GM13977 (cell line): ENCODE results near the gene TRDN.

ENCODE experiments used
- DNase-seq: peaks from one replicate; pipeline ENCODE4 v3.0.0; 2012; ENCODE audit warnings: low spot score
- in situ Hi-C: fragments of 300-500 bp; cut with MboI; formaldehyde crosslinking; loops from one replicate; pipeline ENCODE4 v1.12.0; 2022; ENCODE audit warnings: low sequenced_read_pairs, low pct_unique_long_range_greater_than_20kb, mixed read lengths, inconsistent platforms; ENCODE audit not compliant: unreplicated experiment
- TF ChIP-seq, protein P1 (sequence below): IDR thresholded peaks from 2 replicates; pipeline ENCODE4 v1.5.1; 2012; ENCODE audit warnings: mild to moderate bottlenecking, control low read depth; ENCODE audit not compliant: insufficient read depth; ENCODE audit errors: extremely low read depth, missing control alignments

Gene TRDN

DNA sequence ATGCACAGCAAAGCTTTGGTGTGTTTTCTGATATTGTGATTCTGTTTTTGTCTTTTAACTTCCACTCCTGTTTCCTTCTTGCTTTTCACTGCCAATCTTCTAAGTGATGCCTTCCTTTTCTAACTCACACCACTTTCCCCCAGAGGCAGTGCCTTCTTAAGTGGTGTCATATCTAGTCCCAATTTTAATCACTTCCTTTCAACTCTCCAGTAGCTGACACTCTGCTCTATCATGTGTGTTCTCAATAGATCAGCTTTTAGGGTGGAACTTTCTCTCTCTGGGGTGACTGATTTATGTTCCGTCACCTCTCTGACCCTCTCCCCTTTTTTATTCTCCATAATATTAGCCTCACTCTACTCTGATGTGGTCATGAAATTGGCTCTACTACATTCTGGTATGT lies 460.0 kb downstream of the TRDN start:
- in situ Hi-C loops, result no loop called here

DNA sequence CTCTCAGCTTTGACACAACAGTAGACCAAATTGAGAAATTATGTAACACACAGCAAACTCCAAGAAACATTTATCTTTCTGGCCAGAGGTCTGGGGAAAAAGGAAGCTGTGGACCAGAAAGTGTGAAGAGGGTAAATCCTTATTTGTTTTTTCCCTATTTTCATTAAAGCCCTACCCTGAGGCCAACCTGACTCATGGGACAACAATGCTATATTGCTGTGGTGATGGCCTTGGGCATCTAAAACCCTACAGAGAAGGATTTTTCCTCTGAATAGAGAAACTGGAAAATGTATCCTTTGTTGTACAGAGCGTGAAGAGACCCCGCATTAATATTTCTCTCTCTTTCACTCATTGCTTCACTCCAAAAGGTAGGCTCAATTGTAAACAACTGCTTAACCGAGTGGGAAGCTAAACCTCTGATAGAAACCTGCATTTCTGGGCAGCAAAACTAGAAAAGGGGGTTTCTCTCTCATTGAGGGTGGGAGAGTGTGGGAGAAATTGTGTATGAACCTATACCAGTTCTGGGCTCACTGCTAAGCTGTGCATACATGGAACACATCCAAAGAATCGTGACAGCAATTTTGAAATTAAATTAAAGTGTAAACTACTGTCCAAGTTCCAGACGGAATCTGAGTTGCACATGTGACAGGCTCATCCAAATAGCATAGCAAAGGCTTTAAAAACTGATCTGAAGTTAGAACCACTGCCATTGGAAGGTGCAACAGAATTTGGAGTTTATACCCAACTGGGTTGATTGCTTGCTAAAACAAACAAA lies 465.2 kb downstream of the TRDN start:
- TF ChIP-seq, protein P1, sequence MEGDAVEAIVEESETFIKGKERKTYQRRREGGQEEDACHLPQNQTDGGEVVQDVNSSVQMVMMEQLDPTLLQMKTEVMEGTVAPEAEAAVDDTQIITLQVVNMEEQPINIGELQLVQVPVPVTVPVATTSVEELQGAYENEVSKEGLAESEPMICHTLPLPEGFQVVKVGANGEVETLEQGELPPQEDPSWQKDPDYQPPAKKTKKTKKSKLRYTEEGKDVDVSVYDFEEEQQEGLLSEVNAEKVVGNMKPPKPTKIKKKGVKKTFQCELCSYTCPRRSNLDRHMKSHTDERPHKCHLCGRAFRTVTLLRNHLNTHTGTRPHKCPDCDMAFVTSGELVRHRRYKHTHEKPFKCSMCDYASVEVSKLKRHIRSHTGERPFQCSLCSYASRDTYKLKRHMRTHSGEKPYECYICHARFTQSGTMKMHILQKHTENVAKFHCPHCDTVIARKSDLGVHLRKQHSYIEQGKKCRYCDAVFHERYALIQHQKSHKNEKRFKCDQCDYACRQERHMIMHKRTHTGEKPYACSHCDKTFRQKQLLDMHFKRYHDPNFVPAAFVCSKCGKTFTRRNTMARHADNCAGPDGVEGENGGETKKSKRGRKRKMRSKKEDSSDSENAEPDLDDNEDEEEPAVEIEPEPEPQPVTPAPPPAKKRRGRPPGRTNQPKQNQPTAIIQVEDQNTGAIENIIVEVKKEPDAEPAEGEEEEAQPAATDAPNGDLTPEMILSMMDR, result no peak
- no peak for DNase-seq
- in situ Hi-C loops, result no loop called here

More for the DNA sequence above, 460.0 kb downstream of the TRDN start:
- no peak for DNase-seq
- TF ChIP-seq, protein P1, result no peak

DNA sequence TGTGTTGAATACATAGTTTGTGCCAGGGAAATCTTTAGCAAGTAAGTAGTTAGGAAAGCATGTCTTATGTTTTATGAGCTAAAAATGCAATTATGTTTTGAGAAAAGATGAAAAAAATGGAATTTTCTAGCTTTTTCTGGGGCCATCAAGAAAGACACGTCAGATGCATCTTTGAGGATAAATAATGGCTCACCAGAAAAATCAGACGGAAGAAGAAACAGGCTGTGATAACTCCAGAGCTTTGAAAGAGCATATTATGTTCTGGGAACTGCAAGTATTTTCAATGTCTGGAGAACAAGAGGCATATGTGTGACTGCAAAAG lies 467.0 kb downstream of the TRDN start:
- in situ Hi-C loops, result no loop called here
- DNase-seq, result no peak
- TF ChIP-seq, protein P1, result no peak

DNA sequence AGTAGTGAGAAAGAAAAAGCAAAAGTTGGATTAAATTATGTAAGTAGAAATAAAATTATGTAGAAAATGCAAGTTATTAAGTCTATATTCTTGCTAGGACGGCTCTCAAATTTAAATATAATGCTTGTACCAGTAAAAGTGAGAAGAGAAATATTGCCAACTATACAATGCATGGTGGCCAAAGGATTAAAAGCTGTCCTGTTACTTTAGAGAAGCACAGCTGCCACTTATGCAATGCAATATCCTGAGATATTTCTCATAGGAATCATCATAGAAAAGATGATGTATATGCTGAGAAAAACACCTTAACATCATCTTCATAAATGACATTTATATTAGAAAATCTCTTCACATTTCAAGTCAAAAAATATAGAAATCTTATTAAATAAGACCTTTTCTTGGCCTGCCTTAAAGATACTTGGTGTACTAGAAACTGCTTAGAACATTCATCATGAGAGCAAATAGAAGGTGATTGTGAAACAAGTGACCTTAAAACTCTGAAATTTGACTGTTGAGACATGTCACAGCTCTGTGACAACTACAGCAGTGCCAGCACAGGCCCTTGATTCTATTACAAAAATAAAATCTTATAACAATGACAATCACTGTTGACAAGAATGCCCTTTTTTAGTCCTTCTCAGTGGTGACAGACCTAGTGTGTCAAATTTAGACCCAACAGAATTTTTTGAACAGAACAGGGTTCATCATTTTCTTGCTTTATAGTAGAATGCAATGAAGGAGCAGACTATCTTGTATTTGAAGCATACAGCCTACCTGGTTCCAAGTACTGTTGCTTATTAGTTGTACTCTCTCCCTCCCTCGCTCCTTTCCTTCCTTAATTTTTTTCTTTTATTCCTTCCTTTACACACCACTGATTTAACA lies 467.6 kb downstream of the TRDN start:
- TF ChIP-seq, protein P1, result no peak
- in situ Hi-C loops, result no loop called here
- DNase-seq, result no peak

DNA sequence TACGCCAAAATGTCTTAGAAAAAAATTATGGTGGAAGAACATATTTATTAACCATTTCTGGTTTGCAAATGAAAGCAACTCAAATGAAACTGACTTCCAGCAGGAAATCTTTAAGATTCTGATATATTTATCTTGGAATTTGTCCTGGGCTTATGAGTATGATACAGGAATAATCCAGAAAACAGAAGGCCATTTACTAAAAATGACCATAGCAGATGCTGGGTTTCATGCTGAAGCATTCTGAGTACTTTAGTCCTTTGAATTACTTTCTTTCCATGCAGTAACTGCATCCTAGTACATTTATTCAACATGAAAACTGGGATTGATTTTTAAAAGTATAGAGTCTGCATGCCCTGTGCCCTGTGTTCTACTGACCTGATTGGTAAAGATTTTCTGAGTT lies 468.3 kb downstream of the TRDN start:
- in situ Hi-C loops, result no loop called here
- TF ChIP-seq, protein P1, result no peak
- DNase-seq, result no peak
